Upper lobe of left lung (tissue), 4 donors: ENCODE results near the gene GALNT5.

ENCODE experiments used
- CTCF ChIP-seq, 6 experiments: fragments of 450-650 bp in 4 of 6; fragments of 200-600 bp in 2 of 6; sonication (generic) in 2 of 6; IDR thresholded peaks; one replicate each; pipeline ENCODE4 v1.5.1; 2016 to 2019; ENCODE audit warnings: antibody characterized with exemption in 6 of 6
- POLR2A ChIP-seq, 4 donors: fragments of 450-650 bp; IDR thresholded peaks; one replicate each; pipeline ENCODE4 v1.5.1; 2016 to 2017; ENCODE audit warnings: antibody characterized with exemption in 4 of 4, mild to moderate bottlenecking in 2 of 4
- POLR2AphosphoS5 ChIP-seq, 2 donors: sonication (generic); formaldehyde crosslinking; IDR thresholded peaks; one replicate each; pipeline ENCODE4 v1.5.1; 2017; ENCODE audit warnings: antibody characterized with exemption in 2 of 2

GRCh38 chr2:157305723-157306110 lies 48.2 kb downstream of the GALNT5 start:
- TF ChIP-seq CTCF (IDR thresholded peaks at IDR 0.05) = no peak
- TF ChIP-seq POLR2AphosphoS5 (IDR thresholded peaks at IDR 0.05) = no peak
- no peak for TF ChIP-seq POLR2A (IDR thresholded peaks at IDR 0.05)
